Stimulated activated CD8-positive, alpha-beta memory T cell treated with anti-CD3 and anti-CD28 coated beads, Interleukin-7, amount 100 ng/mL, for 1 hour (primary cell): ENCODE data around the gene FKBP2.
A peak's percentile ranks its signal among the peaks of the same experiment; 100 is the strongest.
"Not testable (repeated sequence)": the region's sequence is repeated elsewhere in the genome, so short reads cannot be mapped to it uniquely, and the experiment has no call there.

Experiments
- DNase-seq, 2 donors: peaks; one replicate each; pipeline ENCODE4 v3.0.0-alpha.2; 2020; ENCODE audit warnings: low read depth in 2 of 2

The FKBP2 gene

GRCh38 chr11:64233913-64234586, 6.8 kb upstream of the FKBP2 start, which contains the start of gene VEGFB:
Gene VEGFB, plus strand, starts transcription at chr11:64234584. Its CDS starts 250 bp downstream, at chr11:64234834.
- DNase-seq, result no peak

- DNase-seq, result no peak
Measured at GRCh38 chr11:64234647-64235379, 6.1 kb upstream of the FKBP2 start.

GRCh38 chr11:64235437-64236161, 5.3 kb upstream of the FKBP2 start:
- no peak for DNase-seq

DNA sequence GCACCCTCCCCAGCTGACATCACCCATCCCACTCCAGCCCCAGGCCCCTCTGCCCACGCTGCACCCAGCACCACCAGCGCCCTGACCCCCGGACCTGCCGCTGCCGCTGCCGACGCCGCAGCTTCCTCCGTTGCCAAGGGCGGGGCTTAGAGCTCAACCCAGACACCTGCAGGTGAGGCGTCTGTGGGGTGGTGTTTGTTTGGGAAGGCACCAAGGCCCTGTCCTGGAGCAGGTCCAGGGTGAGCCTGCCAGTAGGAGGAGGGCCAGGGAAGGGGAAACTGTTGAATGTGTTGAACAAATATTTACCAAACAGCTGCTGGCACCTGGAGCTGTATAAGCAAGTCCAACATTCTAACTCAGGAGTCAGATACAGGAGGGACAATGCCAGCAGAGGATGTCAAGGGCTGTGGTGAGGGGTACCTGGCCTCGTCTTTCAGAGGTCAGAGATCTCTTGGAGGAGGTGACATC, 3.4 kb upstream of the FKBP2 start:
- DNase-seq, result no peak

DNA sequence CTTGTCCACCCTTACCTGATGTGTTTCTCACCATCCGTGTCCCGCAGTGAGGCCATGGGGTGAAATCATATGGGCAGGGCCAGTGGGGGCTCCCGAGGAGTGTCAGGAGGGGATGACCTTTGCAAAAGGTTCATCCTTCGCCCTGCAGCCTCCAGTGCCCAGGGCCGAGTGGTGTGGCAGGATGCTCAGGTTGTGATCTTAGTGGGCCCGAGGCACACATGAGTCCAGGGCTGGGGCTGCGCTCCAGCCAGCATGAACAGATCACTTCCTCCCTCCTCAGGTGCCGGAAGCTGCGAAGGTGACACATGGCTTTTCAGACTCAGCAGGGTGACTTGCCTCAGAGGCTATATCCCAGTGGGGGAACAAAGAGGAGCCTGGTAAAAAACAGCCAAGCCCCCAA, 2.8 kb upstream of the FKBP2 start:
- no peak for DNase-seq

- DNase-seq, result no peak
Measured at GRCh38 chr11:64238999-64239398, 1.9 kb upstream of the FKBP2 start.

- DNase-seq, result no peak
Measured at GRCh38 chr11:64239662-64240434, 1.0 kb upstream of the FKBP2 start.

GRCh38 chr11:64241241-64241490, 271 bp downstream of the FKBP2 start:
- peak; percentile 99 for DNase-seq

GRCh38 chr11:64241491-64242374, 838 bp downstream of the FKBP2 start:
- no peak for DNase-seq

GRCh38 chr11:64243236-64243854, 2.5 kb downstream of the FKBP2 start:
- no peak for DNase-seq

GRCh38 chr11:64244107-64244506, 3.2 kb downstream of the FKBP2 start:
- DNase-seq, result no peak

GRCh38 chr11:64244966-64245365, 4.1 kb downstream of the FKBP2 start:
- no peak for DNase-seq

DNA sequence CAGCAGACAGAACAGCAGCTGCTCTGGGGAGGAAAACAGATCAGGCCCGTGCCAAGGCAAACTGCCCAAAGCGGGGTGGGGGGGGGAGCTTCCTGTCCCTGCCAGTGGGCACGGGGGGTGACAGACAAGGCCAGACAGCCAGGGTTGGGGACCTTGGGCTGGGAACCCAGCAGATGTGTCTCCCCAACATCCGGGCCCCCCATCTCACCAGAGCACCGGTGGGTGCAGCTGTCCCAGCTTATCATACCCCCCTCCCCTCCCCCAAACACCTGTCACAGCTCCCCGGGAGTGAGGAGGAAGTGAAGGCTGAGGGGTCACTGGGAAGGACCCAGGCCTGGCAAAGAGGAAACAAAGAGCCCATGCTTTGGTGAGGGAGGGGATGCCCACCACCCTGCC, 4.5 kb downstream of the FKBP2 start:
- no peak for DNase-seq

GRCh38 chr11:64245797-64246620, 5.1 kb downstream of the FKBP2 start:
- DNase-seq, result no peak

GRCh38 chr11:64246621-64246870, 5.7 kb downstream of the FKBP2 start:
- DNase-seq, result not testable (repeated sequence)

GRCh38 chr11:64246871-64247728, 6.2 kb downstream of the FKBP2 start, which contains the start of gene PPP1R14B:
Gene PPP1R14B, minus strand, starts transcription at chr11:64246943. Its CDS starts 270 bp downstream, at chr11:64246673.
- no peak for DNase-seq

GRCh38 chr11:64247729-64248531, 7.0 kb downstream of the FKBP2 start:
- no peak for DNase-seq

DNA sequence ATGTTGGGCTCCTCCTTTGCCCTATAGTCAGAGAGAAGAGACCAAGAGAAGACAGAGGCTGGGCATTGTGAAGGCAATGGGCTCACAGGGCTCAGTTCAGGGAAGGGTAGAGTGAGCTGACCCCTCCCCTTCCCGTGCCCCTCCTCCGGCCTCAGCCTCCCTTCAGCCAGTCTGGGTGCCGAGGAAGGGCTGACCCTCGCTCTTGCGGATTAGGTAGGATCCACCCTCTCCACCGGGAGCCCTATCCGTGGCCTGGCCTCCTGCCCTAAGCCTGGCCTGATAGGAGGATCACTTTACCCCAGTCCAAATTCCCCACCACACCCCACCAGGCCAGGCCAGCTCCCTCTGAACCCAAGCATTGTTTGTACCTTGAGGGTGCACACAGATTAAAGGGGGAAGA, 7.7 kb downstream of the FKBP2 start:
- DNase-seq, result no peak
